Stimulated activated CD8-positive, alpha-beta memory T cell treated with anti-CD3 and anti-CD28 coated beads, Interleukin-4, amount 100 ng/mL, for 4 hours (primary cell): ENCODE measurements around the gene CEP85.
"Not testable (repeated sequence)": the region's sequence is repeated elsewhere in the genome, so short reads cannot be mapped to it uniquely, and the experiment has no call there.

Experiments
- DNase-seq, 2 donors: peaks; one replicate each; pipeline ENCODE4 v3.0.0-alpha.2; 2020; ENCODE audit warnings: low read depth in 2 of 2, low spot score in 1 of 2

CEP85 gene

DNA sequence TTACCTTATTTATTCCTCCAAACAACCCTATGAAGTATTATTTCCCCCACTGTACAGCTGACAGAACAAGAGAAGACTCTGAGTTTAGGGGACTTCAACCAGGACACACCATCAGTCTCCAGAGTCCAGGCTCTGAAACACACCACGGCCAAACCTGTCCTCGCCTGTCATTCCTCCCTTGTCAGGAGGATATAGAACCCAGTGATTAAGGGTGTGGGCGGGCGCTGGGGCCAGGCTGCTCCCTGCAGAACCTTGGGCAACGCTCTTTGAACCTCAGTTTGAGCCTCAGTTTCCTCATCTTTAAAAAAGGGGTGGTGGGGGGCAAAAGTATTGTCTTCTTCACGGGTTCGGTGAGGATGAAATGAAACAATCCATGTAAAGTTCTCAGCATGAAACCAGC, 9.4 kb upstream of the CEP85 start:
- DNase-seq = no peak

DNA sequence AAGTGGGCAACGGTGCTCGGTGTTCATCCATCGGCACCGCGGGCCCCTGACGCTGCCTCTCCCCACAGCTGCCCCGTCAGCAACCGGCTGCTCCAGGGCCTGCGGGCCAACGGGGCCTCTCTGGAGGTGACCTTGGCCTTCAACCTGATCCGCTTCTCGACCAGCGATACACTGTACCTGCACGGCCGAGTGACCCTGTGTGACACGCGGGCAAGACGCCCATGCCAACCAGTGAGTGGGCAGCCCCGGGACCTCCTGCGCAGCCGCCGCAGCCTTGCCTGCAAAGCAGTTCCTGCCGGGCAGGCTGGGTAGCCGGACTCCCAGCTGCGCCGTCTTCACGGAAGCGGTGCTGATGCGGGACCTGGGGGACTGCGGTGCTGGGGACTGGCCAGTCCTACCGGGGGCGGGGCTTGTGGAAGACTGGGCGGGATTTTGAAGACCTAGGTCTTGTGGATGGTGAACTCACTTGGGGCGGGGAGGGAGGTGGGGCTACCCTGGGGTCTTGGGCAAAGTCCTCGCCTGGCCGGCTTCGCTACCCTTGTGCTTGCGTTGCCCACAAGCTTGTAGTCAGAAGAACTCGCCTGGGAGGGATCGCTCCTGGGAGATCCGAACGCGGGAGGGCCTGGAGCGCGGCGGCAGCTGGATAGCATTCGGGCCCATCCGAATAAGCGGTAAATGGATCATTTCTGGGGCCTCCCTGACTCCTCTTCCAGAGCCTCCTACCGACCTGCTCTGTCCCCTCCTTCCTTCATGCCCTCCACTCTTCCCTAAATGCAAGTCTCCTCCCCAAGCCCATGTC, 8.8 kb upstream of the CEP85 start:
- no peak for DNase-seq

DNA sequence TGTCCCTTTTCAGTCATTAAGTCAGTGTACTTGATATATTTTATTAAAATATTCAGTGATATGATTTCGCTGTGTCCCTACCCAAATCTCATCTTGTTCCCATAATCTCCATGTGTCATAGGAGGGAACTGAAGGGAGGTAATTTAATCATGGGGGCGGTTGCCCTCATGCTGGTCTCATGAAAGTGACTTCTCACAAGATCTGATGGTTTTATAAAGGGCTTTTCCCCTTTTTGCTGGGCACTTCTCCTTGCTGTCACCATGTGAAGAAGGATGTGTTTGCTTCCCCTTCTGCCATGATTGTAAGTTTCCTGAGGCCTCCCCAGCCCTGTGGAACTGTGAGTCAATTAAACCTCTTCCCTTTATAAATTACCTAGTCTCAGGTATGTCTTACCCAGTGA, 3.3 kb upstream of the CEP85 start:
- not testable (repeated sequence) for DNase-seq

DNA sequence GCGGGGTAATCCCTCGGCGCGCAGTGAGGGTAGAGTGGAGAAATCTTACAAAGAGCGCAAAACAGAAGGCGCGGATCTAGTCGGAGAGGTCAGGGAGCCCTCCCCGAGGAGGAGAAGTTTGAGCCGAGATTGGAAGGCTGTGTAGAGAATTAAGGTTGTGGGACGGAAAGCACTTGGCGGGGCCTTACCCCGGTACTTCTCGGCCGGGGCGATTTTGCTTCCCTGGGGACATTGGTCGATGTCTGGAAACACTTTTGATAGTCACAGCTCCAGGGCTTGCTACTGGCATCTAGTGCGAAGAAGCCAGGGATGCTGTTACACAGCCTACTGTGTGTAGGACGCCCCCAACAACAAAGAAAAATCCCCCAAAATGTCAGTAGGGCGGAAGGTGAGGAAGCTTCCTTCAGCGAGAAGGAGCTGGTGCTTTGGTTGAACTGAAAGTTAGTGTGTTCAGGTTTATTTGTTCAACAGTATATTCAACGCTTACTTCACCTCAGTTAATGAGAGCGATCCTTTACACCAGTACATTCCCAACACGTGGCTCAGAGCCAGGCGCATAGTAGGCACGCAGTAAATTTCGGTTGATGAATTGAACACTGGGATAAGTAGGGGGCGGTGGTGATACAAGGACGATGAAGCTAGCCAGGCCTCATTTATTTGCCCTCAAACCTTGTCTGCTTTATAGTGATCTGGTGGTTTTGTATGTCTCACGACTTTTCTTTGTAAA, 807 bp downstream of the CEP85 start:
- no peak for DNase-seq

GRCh38 chr1:26237230-26237966, 3.4 kb downstream of the CEP85 start:
- DNase-seq = no peak

DNA sequence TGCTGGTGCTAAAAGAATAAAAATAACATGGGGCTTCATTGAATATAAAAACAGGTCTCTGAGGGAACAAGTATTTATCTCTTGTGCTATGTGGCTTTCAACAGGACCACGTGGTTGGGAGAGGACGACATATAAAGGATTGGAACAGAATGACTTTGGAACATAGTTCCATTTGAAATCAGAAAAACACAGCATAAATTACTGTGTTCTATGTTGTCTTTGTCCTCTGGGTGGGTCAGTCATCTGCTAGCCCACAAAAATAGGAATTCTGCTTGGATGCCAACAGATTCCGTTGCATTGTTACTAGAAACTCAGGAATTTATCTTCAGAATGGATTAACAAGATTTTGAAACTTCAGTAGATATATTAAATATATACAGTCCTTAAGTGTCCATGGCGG, 5.9 kb downstream of the CEP85 start:
- DNase-seq = no peak

DNA sequence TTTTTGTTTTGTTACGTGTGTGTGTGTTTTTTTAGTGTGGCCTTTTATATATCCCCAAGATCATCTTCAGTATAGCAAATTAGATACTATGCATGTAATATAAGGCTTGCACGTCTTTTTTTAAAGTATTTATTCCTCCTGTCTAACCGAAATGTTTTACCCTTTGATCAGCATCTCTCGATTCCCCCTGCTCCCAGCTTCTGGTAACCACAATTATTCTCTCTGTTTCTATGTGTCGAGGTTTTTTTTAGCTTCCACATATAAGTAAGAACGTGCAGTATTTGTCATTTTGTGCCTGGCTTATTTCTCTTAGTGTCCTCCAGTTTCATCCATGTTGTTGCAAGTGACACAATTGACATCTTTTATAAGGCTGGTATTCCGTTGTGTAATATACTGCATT, 18.7 kb downstream of the CEP85 start:
- DNase-seq = no peak

GRCh38 chr1:26254404-26254803, 20.4 kb downstream of the CEP85 start:
- no peak for DNase-seq

DNA sequence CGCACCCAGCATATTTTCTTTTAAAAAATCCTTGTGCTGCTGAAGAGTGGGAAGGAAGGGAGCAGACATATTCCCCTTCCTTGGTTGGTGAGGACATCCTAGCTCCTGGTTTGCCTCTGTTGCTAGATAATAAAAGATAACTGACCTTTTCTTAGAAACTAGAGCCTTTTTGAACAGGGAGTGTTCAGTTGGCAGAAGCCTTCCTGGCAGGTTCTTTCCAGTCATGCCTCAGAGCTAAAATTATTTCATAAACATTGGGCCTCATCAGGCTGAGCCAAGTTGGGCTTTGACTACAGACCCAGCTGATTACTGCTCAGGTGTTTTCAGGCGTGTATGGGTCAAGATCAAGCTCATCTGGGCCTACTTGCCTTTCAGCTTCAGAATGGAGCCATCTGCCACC, 23.2 kb downstream of the CEP85 start:
- DNase-seq = no peak

DNA sequence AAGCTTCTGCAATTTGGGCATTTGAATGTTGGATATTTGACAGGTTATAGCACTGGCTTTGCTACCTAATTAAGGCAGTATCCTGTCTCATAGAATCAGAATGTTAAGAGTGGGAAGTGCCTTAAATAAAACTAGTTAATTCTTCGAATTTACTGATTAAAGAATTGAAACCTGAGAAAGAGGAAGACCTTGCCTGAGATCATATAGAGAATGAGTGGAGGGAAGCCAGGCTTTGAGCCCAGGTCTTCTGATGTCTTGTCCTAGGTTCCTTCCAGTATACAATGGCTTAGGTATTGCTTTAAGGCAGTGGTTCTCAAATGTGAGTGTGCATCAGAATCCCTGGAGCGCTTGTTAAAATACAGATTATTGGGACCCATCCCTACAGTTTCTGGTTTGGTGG, 25.0 kb downstream of the CEP85 start:
- no peak for DNase-seq

DNA sequence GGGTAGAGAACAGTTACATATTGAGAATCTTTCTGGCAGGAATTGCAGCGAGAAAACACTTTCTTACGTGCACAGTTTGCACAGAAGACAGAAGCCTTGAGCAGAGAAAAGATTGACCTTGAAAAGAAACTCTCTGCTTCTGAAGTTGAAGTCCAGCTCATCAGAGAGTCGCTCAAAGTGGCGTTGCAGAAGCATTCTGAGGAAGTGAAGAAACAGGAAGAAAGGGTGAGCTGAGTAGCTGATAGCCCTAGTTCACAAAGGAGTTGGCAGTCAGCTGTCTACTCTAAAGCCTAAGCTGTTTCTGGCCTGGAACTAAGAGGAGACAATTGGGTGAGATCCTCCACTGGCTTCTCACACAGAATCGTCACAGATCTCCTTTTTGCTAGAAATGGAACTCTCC, 25.6 kb downstream of the CEP85 start:
- no peak for DNase-seq

DNA sequence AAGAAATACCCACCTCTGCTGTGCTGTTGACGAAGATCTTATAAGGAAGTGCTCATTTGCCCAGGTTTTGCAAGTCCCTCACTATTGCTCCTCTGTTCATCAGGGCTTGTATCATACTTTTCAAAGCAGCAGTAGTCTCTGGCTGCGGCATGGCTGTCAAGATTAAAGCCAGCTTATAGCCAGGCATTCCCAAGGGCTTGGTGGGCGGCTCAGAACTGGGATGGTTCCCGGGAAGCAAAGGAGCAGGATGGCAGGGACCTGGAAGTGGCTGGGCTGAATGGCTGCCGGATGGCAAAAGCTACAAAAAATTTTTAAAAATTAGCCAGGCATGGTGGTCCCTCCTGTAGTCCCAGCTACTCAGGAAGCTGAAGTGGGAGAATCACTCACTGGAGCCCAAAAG, 29.2 kb downstream of the CEP85 start:
- no peak for DNase-seq

DNA sequence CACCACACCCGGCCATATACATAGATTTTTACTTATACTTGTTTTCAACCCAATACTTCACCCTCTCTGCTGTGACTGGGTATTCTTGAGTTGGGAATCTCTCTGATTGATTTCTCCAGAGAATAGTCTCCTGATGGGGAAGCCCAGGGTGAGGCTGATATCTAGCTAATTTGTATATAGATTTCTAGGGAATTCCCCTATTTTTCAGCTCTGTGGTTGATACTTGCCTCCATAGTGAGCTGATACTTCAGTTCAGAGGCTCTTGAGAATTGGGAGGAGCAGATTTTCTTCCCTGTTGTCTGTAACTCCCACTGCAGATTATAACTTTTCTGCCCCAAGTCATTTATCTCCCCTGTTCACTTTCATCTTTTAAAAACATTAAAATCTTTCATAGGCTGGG, 31.4 kb downstream of the CEP85 start:
- DNase-seq = no peak

- no peak for DNase-seq
Observed at GRCh38 chr1:26268290-26269197, 34.5 kb downstream of the CEP85 start.

GRCh38 chr1:26269198-26269550, 35.2 kb downstream of the CEP85 start:
- DNase-seq = no peak

- no peak for DNase-seq
Observed at GRCh38 chr1:26274801-26275425, 40.9 kb downstream of the CEP85 start.

DNA sequence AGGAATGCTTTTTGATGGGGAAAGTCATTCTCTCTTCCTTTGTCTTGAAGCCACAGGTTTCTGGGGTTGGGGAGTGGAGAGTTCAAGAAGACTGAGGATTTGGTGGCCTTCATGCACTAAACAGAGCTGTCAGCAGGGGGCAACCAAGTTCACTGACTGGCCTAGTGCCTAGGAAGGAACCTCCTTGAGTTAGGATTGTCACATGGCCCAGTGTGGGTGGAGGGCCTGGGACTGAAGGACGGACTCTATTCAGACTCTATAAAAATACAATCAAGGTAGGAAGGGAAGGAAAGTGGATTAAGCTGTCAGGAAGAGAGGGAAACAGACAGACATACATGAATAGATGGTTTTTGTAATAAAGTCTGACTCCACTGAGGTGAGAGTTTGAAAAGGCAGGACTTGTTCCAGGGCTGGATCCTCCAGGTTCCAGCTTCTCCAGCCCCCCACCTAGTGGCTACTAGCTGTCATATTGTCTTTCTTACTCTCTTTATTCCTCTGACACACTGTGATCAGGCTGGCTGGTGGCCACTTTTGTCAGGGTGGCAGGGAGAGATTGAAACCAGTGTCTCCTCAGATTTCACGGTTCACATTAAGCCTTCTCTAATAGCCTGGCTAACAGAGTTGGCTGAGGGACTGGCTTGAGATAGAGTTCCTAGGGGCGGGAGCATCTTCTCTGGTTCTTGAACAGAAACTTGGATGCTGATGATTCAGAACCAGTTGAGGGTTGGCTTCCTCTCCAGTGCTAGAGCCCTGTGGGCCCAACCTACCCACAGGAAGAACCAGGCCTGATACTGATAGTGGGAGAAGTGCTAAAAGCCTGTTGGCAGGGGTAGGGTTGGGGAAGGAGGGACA, 41.8 kb downstream of the CEP85 start:
- peak in 1 of 2 donors; percentile 65 for DNase-seq

DNA sequence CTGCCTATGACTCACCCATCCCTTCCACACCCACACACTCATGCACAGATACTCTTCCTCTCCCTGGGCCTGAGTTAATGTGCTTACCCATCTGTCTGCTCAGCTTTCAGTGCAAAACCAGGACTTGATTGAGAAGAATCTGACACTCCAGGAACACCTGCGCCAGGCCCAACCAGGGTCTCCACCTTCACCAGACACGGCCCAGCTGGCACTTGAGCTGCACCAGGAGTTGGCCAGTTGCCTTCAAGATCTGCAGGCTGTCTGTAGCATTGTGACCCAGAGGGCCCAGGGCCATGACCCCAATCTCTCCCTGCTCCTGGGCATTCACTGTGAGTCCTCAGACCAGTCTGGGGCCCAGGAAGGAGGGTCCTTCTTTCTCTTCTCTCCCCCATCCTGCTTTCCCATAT, 42.4 kb downstream of the CEP85 start:
- no peak for DNase-seq

GRCh38 chr1:26277261-26277661, 43.3 kb downstream of the CEP85 start:
- no peak for DNase-seq

DNA sequence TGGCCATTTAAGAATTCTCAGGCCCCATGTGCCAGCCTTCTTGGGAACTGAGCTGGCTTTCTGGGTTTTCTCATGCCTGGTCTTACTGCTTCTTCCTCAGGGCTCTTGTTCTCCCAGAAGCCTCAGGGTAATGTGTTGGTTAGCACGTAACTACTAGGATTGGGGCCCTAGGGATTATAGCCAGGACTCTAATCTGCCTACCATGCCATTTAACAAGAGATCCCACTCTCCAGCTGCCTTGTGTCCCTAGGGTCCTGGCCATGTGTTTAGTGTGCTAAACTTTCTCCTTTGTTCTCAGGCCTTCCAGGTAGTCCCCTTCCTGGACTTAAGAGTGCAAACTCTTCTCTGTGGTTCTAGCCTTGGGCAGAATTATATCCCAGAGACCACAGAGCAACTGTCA, 43.7 kb downstream of the CEP85 start:
- DNase-seq = no peak
